GM18867 (cell line): ENCODE results near the gene FGD5.

Experiments
- ATAC-seq: cut with Tn5 transposase; IDR thresholded peaks from one replicate; pipeline ENCODE4 v1.9.1; 2021; ENCODE audit warnings: mild to moderate bottlenecking, moderate library complexity; ENCODE audit not compliant: unreplicated experiment

The FGD5 gene

GRCh38 chr3:14789221-14789620 lies 29.5 kb upstream of the FGD5 start:
- ATAC-seq: no peak

- no peak for ATAC-seq
These were observed 29.0 kb upstream of the FGD5 start for GRCh38 chr3:14789640-14790285.

- no peak for ATAC-seq
These were observed 27.3 kb upstream of the FGD5 start for GRCh38 chr3:14791343-14791945.

GRCh38 chr3:14792691-14793121 lies 26.1 kb upstream of the FGD5 start:
- no peak for ATAC-seq

GRCh38 chr3:14793126-14793857 lies 25.5 kb upstream of the FGD5 start:
- no peak for ATAC-seq

GRCh38 chr3:14793858-14794234 lies 24.9 kb upstream of the FGD5 start:
- no peak for ATAC-seq

- no peak for ATAC-seq
These were observed 24.3 kb upstream of the FGD5 start for GRCh38 chr3:14794435-14794834.

- ATAC-seq: no peak
These were observed 22.8 kb upstream of the FGD5 start for GRCh38 chr3:14795996-14796395.

- no peak for ATAC-seq
These were observed 22.2 kb upstream of the FGD5 start for GRCh38 chr3:14796403-14797077.

- no peak for ATAC-seq
These were observed 21.0 kb upstream of the FGD5 start for GRCh38 chr3:14797731-14798130.

- ATAC-seq: no peak
These were observed 20.5 kb upstream of the FGD5 start for GRCh38 chr3:14798231-14798630.

GRCh38 chr3:14799146-14799545 lies 19.6 kb upstream of the FGD5 start:
- ATAC-seq: no peak

- no peak for ATAC-seq
These were observed 17.7 kb upstream of the FGD5 start for GRCh38 chr3:14801031-14801430.

- ATAC-seq: no peak
These were observed 16.9 kb upstream of the FGD5 start for GRCh38 chr3:14801668-14802380.

- no peak for ATAC-seq
These were observed 16.4 kb upstream of the FGD5 start for GRCh38 chr3:14802381-14802731.

- ATAC-seq: no peak
These were observed 15.4 kb upstream of the FGD5 start for GRCh38 chr3:14803101-14803980.

- no peak for ATAC-seq
These were observed 14.6 kb upstream of the FGD5 start for GRCh38 chr3:14803981-14804834.

GRCh38 chr3:14804835-14805780 lies 13.7 kb upstream of the FGD5 start:
- ATAC-seq: no peak
